GM23338 (cell line): ENCODE results near the gene KIAA1671. TPM values are rescaled to one million over a fixed set of nuclear protein-coding genes. Genes with fewer than 3 reads are reported as not detected.

Experiments used
- ATAC-seq: fragments of 200-7000 bp; cut with Tn5 transposase; 3 replicates; pipeline ENCODE4 v1.9.1; 2020
- DNase-seq: peaks from one replicate; pipeline ENCODE4 v3.0.0-alpha.2; 2015; ENCODE audit warnings: low spot score
- H2AFZ ChIP-seq: fragments of 200-600 bp; sonication (generic); 2 replicates; pipeline ENCODE4 v1.8.0; 2016; ENCODE audit warnings: antibody characterized with exemption, mild to moderate bottlenecking, moderate library complexity
- H3F3A ChIP-seq: fragments of 200-600 bp; sonication (generic); replicated peaks from 2 replicates; pipeline ENCODE4 v1.8.0; 2017; ENCODE audit warnings: antibody characterized with exemption, mixed run types, low read depth
- H3K27ac ChIP-seq: fragments of 200-600 bp; sonication (generic); 2 replicates; pipeline ENCODE4 v1.6.1; 2016; ENCODE audit warnings: low read depth
- H3K27me3 ChIP-seq: fragments of 200-600 bp; sonication (generic); 2 replicates; pipeline ENCODE4 v1.8.0; 2016; ENCODE audit warnings: mild to moderate bottlenecking, mixed run types, moderate library complexity; ENCODE audit not compliant: insufficient read depth
- H3K36me3 ChIP-seq: fragments of 200-600 bp; sonication (generic); 2 replicates; pipeline ENCODE4 v1.8.0; 2016; ENCODE audit warnings: mild to moderate bottlenecking; ENCODE audit not compliant: insufficient read depth
- H3K4me1 ChIP-seq: fragments of 200-600 bp; sonication (generic); 2 replicates; pipeline ENCODE4 v1.8.0; 2016; ENCODE audit warnings: mild to moderate bottlenecking, moderate library complexity; ENCODE audit not compliant: insufficient read depth
- H3K4me2 ChIP-seq: fragments of 200-600 bp; sonication (generic); 2 replicates; pipeline ENCODE4 v1.7.1; 2017; ENCODE audit warnings: mixed run types
- H3K4me3 ChIP-seq: fragments of 200-600 bp; sonication (generic); 2 replicates; pipeline ENCODE4 v1.6.1; 2016; ENCODE audit warnings: mixed run types
- H3K79me2 ChIP-seq: fragments of 200-600 bp; sonication (generic); replicated peaks from 2 replicates; pipeline ENCODE4 v1.8.0; 2017; ENCODE audit warnings: mild to moderate bottlenecking; ENCODE audit not compliant: insufficient read depth
- H3K9me2 ChIP-seq: fragments of 200-600 bp; sonication (generic); 2 replicates; pipeline ENCODE4 v1.8.0; 2017; ENCODE audit not compliant: insufficient read depth
- H4K20me1 ChIP-seq: fragments of 200-600 bp; sonication (generic); replicated peaks from 2 replicates; pipeline ENCODE4 v1.8.0; 2017; ENCODE audit warnings: mild to moderate bottlenecking; ENCODE audit not compliant: insufficient read depth
- H3K27ac Mint-ChIP-seq: 2 replicates; pipeline ENCODE4 v1.8.0; 2020; ENCODE audit warnings: inconsistent platforms, mild to moderate bottlenecking, moderate library complexity, mixed read lengths
- H3K27me3 Mint-ChIP-seq: 3 replicates; pipeline ENCODE4 v1.8.0; 2022; ENCODE audit warnings: low read depth, mild to moderate bottlenecking, moderate library complexity, mixed read lengths, inconsistent platforms; ENCODE audit not compliant: insufficient read depth, poor library complexity
- H3K36me3 Mint-ChIP-seq: 3 replicates; pipeline ENCODE4 v1.8.0; 2021; ENCODE audit warnings: low read depth, mild to moderate bottlenecking, inconsistent platforms, moderate library complexity, mixed read lengths
- H3K4me1 Mint-ChIP-seq: 3 replicates; pipeline ENCODE4 v1.8.0; 2020; ENCODE audit warnings: mild to moderate bottlenecking, inconsistent platforms, mixed read lengths
- H3K4me3 Mint-ChIP-seq: 3 replicates; pipeline ENCODE4 v1.8.0; 2021; ENCODE audit warnings: moderate library complexity, mild to moderate bottlenecking, inconsistent platforms, mixed read lengths
- H3K9me3 Mint-ChIP-seq: 3 replicates; pipeline ENCODE4 v1.8.0; 2020; ENCODE audit warnings: moderate library complexity, mild to moderate bottlenecking, inconsistent platforms, mixed read lengths
- CREB1 ChIP-seq: fragments of 250-450 bp; sonication (Bioruptor Pico); IDR thresholded peaks from 2 replicates; pipeline ENCODE4 v1.5.0; 2020; ENCODE audit warnings: low read depth, mild to moderate bottlenecking, moderate library complexity
- EZH2 ChIP-seq: fragments of 200-600 bp; sonication (generic); IDR thresholded peaks from one replicate; pipeline ENCODE4 v1.8.0; 2017; ENCODE audit warnings: antibody characterized with exemption, mild to moderate bottlenecking, low read depth; ENCODE audit not compliant: unreplicated experiment
- EZH2phosphoT487 ChIP-seq: fragments of 200-600 bp; sonication (generic); IDR thresholded peaks from one replicate; pipeline ENCODE4 v1.8.1; 2018; ENCODE audit warnings: antibody characterized with exemption; ENCODE audit not compliant: unreplicated experiment
- JUNB ChIP-seq: IDR thresholded peaks from one replicate; pipeline ENCODE4 v1.6.1; 2016; ENCODE audit warnings: antibody characterized with exemption; ENCODE audit not compliant: unreplicated experiment
- POLR2AphosphoS5 ChIP-seq: IDR thresholded peaks from 2 replicates; pipeline ENCODE4 v1.6.1; 2016; ENCODE audit warnings: antibody characterized with exemption, low read depth
- STAT1 ChIP-seq: IDR thresholded peaks from one replicate; pipeline ENCODE4 v1.6.1; 2016; ENCODE audit warnings: antibody characterized with exemption; ENCODE audit not compliant: unreplicated experiment
- ZNF114 ChIP-seq: fragments of 250-450 bp; sonication (Bioruptor Pico); IDR thresholded peaks from 2 replicates; pipeline ENCODE4 v1.5.0; 2020; ENCODE audit warnings: mild to moderate bottlenecking, moderate library complexity
- polyA plus RNA-seq: library from polyadenylated mRNA; unstranded; fragments of >200 nt; fragmentation: Nextera tagmentation; extraction: Ambion mirVana; gene quantifications from 2 replicates; pipeline ENCODE4 v1.2.1, GENCODE V29; 2016
- total RNA-seq: library from RNA; depleted of rRNA; stranded (reverse); fragments of >200 nt; shearing (Covaris generic); gene quantifications from 2 replicates; pipeline ENCODE4 v1.2.3, GENCODE V29; 2014
- TF ChIP-seq, protein P1 (sequence below), 2 experiments: fragments of 200-600 bp in 1 of 2; sonication (generic) in 1 of 2; conservative IDR thresholded peaks; 2 replicates each; pipeline versions ENCODE4 v1.5.1 to v1.6.1; 2016 to 2017; ENCODE audit warnings: antibody characterized with exemption in 2 of 2, low read depth in 2 of 2, mild to moderate bottlenecking in 2 of 2, moderate library complexity in 1 of 2
- TF ChIP-seq, protein P2 (sequence below): fragments of 250-450 bp; sonication (Bioruptor Pico); IDR thresholded peaks from 2 replicates; pipeline ENCODE4 v1.5.0; 2020; ENCODE audit warnings: mild to moderate bottlenecking, moderate library complexity

KIAA1671 gene
- total and polyA plus RNA-seq, 2 experiments from 2014 or later: 6.1 to 27.2 TPM

DNA sequence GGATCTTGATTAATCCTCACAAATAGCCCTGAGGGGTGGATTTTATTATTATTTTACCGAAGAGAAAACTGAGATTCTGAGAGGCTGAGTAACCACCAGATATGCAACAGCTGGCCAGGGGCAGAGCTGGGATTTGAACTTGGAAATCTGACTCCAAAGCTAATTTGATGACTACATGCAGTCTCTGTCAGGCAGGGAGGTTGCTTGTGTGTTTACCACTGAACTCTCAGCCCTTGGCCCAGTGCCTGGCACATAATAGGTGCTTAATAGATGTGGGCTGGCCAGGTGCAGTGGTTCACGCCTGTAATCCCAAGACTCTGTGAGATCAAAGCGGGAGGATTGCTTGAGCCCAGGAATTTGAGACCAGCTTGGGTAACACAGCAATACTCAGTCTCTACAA lies 125.4 kb downstream of the KIAA1671 start:
- no peak overlapping the region for H3K4me3 Mint-ChIP-seq
- H3K9me3 Mint-ChIP-seq: no peaks in the 10 kb centered on the region; the same call in 2 of the 3 replicates
- Histone ChIP-seq H3K4me2 (no peak overlapping the region), H3K4me1 (no peaks in the 10 kb centered on the region), H4K20me1 (no peaks in the 10 kb centered on the region), H3K4me3 (no peak overlapping the region), H3K9me2 (no peaks in the 10 kb centered on the region), H3K79me2 (no peaks in the 10 kb centered on the region), H3K27me3 (no peaks in the 10 kb centered on the region), H2AFZ (no peak overlapping the region), H3F3A (no peaks in the 10 kb centered on the region), H3K36me3 (no peaks in the 10 kb centered on the region), H3K27ac (no peak overlapping the region)
- H3K27ac Mint-ChIP-seq: no peak overlapping the region
- H3K27me3 Mint-ChIP-seq: peaks cover 4% of the 10 kb centered on the region
- H3K4me1 Mint-ChIP-seq: no peaks in the 10 kb centered on the region
- ATAC-seq (no peak), DNase-seq (no peak)
- TF ChIP-seq EZH2phosphoT487 (no peak), POLR2AphosphoS5 (no peak), EZH2 (no peak), ZNF114 (CRISPR knock-in tag) (no peak), JUNB (no peak), STAT1 (no peak), CREB1 (CRISPR knock-in tag) (no peak)
- TF ChIP-seq, protein P1, sequence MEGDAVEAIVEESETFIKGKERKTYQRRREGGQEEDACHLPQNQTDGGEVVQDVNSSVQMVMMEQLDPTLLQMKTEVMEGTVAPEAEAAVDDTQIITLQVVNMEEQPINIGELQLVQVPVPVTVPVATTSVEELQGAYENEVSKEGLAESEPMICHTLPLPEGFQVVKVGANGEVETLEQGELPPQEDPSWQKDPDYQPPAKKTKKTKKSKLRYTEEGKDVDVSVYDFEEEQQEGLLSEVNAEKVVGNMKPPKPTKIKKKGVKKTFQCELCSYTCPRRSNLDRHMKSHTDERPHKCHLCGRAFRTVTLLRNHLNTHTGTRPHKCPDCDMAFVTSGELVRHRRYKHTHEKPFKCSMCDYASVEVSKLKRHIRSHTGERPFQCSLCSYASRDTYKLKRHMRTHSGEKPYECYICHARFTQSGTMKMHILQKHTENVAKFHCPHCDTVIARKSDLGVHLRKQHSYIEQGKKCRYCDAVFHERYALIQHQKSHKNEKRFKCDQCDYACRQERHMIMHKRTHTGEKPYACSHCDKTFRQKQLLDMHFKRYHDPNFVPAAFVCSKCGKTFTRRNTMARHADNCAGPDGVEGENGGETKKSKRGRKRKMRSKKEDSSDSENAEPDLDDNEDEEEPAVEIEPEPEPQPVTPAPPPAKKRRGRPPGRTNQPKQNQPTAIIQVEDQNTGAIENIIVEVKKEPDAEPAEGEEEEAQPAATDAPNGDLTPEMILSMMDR (conservative IDR thresholded peaks at IDR 0.05; ENCODE audit: low read depth in 2 of 2): no peak
- TF ChIP-seq, protein P2, sequence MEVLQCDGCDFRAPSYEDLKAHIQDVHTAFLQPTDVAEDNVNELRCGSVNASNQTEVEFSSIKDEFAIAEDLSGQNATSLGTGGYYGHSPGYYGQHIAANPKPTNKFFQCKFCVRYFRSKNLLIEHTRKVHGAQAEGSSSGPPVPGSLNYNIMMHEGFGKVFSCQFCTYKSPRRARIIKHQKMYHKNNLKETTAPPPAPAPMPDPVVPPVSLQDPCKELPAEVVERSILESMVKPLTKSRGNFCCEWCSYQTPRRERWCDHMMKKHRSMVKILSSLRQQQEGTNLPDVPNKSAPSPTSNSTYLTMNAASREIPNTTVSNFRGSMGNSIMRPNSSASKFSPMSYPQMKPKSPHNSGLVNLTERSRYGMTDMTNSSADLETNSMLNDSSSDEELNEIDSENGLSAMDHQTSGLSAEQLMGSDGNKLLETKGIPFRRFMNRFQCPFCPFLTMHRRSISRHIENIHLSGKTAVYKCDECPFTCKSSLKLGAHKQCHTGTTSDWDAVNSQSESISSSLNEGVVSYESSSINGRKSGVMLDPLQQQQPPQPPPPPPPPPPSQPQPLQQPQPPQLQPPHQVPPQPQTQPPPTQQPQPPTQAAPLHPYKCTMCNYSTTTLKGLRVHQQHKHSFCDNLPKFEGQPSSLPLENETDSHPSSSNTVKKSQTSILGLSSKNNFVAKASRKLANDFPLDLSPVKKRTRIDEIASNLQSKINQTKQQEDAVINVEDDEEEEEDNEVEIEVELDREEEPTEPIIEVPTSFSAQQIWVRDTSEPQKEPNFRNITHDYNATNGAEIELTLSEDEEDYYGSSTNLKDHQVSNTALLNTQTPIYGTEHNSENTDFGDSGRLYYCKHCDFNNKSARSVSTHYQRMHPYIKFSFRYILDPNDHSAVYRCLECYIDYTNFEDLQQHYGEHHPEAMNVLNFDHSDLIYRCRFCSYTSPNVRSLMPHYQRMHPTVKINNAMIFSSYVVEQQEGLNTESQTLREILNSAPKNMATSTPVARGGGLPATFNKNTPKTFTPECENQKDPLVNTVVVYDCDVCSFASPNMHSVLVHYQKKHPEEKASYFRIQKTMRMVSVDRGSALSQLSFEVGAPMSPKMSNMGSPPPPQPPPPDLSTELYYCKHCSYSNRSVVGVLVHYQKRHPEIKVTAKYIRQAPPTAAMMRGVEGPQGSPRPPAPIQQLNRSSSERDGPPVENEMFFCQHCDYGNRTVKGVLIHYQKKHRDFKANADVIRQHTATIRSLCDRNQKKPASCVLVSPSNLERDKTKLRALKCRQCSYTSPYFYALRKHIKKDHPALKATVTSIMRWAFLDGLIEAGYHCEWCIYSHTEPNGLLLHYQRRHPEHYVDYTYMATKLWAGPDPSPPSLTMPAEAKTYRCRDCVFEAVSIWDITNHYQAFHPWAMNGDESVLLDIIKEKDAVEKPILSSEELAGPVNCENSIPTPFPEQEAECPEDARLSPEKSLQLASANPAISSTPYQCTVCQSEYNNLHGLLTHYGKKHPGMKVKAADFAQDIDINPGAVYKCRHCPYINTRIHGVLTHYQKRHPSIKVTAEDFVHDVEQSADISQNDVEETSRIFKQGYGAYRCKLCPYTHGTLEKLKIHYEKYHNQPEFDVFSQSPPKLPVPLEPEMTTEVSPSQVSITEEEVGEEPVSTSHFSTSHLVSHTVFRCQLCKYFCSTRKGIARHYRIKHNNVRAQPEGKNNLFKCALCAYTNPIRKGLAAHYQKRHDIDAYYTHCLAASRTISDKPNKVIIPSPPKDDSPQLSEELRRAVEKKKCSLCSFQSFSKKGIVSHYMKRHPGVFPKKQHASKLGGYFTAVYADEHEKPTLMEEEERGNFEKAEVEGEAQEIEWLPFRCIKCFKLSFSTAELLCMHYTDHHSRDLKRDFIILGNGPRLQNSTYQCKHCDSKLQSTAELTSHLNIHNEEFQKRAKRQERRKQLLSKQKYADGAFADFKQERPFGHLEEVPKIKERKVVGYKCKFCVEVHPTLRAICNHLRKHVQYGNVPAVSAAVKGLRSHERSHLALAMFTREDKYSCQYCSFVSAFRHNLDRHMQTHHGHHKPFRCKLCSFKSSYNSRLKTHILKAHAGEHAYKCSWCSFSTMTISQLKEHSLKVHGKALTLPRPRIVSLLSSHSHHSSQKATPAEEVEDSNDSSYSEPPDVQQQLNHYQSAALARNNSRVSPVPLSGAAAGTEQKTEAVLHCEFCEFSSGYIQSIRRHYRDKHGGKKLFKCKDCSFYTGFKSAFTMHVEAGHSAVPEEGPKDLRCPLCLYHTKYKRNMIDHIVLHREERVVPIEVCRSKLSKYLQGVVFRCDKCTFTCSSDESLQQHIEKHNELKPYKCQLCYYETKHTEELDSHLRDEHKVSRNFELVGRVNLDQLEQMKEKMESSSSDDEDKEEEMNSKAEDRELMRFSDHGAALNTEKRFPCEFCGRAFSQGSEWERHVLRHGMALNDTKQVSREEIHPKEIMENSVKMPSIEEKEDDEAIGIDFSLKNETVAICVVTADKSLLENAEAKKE (CRISPR knock-in tag): no peak
- H3K36me3 Mint-ChIP-seq: no peaks in the 10 kb centered on the region
